ENCODE data around the gene PKP1.

- TF ChIP-seq NFYA (IDR thresholded peaks at IDR 0.05; ENCODE audit: borderline replicate concordance, low read depth, low read length): no peak
- no peak for TF ChIP-seq BCL11A (IDR thresholded peaks at IDR 0.05; ENCODE audit: low read depth, low read length)
- no peak for TF ChIP-seq POLR2A (IDR thresholded peaks at IDR 0.05; ENCODE audit: low read depth, low read length)
Measured at GRCh38 chr1:201295346-201295745, 12.0 kb downstream of the PKP1 start.
